Testis (tissue), 5 donors: ENCODE results near the gene UTP15. TPM values are rescaled to one million over a fixed set of nuclear protein-coding genes. Genes with fewer than 3 reads are reported as not detected.
A peak's percentile ranks its signal among the peaks of the same experiment; 100 is the strongest.

ENCODE experiments used
- DNase-seq: peaks from one replicate; pipeline ENCODE4 v3.0.0-alpha.2; 2019
- H3K27ac ChIP-seq, 2 donors: fragments of 200-600 bp; sonication (generic); one replicate each; pipeline ENCODE4 v1.5.1; 2019
- H3K27me3 ChIP-seq: fragments of 200-600 bp; sonication (generic); one replicate; pipeline ENCODE4 v1.5.1; 2019
- H3K36me3 ChIP-seq: fragments of 200-600 bp; sonication (generic); one replicate; pipeline ENCODE4 v1.5.1; 2017; ENCODE audit warnings: low read depth; ENCODE audit errors: missing control alignments
- H3K4me1 ChIP-seq: fragments of 200-600 bp; sonication (generic); one replicate; pipeline ENCODE4 v1.5.1; 2019
- H3K4me3 ChIP-seq, 2 donors: fragments of 200-600 bp; sonication (generic); one replicate each; pipeline ENCODE4 v1.5.1; 2017 to 2019
- H3K9me3 ChIP-seq: fragments of 200-600 bp; sonication (generic); one replicate; pipeline ENCODE4 v1.5.1; 2017
- CTCF ChIP-seq, 3 experiments: fragments of 450-650 bp in 2 of 3; fragments of 200-600 bp in 1 of 3; sonication (generic) in 1 of 3; IDR thresholded peaks; one replicate each; pipeline ENCODE4 v1.5.1; 2016 to 2019; ENCODE audit warnings: antibody characterized with exemption in 3 of 3, mild to moderate bottlenecking in 2 of 3, moderate library complexity in 1 of 3
- POLR2A ChIP-seq: fragments of 450-650 bp; IDR thresholded peaks from one replicate; pipeline ENCODE4 v1.6.1; 2017; ENCODE audit warnings: antibody characterized with exemption, mild to moderate bottlenecking, moderate library complexity
- WGBS, 2 donors: methylation state at CpG; one replicate each; pipeline ENCODE4 v1.1.5; 2018; 5-methylcytosine and 5-hydroxymethylcytosine counted together
- intact Hi-C: fragments of 100-400 bp; cut with DNase I; formaldehyde crosslinking; loops from one replicate; pipeline ENCODE4 v1.15.1; 2023; ENCODE audit warnings: low total_unique reads
- long read RNA-seq, 2 donors: transcript quantifications; one replicate each; lab custom pipeline, GENCODE V29; 2026
- polyA plus RNA-seq: library from polyadenylated mRNA; stranded (reverse); fragments of 350-450 nt; fragmentation: Illumina TruSeq; extraction: RNeasy Lipid Tissue Mini Kit (QIAGEN cat#74804); gene quantifications from one replicate; pipeline ENCODE4 v1.2.3, GENCODE V29; 2014; ENCODE audit warnings: low read depth, low replicate concordance; ENCODE audit not compliant: insufficient read depth
- total RNA-seq, 2 donors: library from RNA; depleted of rRNA; stranded (reverse); fragments of >200 nt; gene quantifications; one replicate each; pipeline ENCODE4 v1.2.3, GENCODE V29; 2016

UTP15 gene, protein sequence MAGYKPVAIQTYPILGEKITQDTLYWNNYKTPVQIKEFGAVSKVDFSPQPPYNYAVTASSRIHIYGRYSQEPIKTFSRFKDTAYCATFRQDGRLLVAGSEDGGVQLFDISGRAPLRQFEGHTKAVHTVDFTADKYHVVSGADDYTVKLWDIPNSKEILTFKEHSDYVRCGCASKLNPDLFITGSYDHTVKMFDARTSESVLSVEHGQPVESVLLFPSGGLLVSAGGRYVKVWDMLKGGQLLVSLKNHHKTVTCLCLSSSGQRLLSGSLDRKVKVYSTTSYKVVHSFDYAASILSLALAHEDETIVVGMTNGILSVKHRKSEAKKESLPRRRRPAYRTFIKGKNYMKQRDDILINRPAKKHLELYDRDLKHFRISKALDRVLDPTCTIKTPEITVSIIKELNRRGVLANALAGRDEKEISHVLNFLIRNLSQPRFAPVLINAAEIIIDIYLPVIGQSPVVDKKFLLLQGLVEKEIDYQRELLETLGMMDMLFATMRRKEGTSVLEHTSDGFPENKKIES
- 10 to 100 TPM; 34.9 to 36.7 TPM for total RNA-seq
- polyA plus RNA-seq, result 11.4 TPM
- long read RNA-seq, donor 1, full-length matches to known transcripts, result 3 of 3 reads
- long read RNA-seq, donor 1, partial matches to known transcripts, result 0 of 3 reads
- long read RNA-seq, donor 1, other reads (novel, unspliced or antisense), result 0 of 3 reads
- long read RNA-seq, donor 2, transcript UTP15-201 (13 exons, 3,687 nt), result major isoform, 5 of 5 reads
- long read RNA-seq, donor 2, partial matches to known transcripts, result 0 of 5 reads
- long read RNA-seq, donor 2, other reads (novel, unspliced or antisense), result 0 of 5 reads

DNA sequence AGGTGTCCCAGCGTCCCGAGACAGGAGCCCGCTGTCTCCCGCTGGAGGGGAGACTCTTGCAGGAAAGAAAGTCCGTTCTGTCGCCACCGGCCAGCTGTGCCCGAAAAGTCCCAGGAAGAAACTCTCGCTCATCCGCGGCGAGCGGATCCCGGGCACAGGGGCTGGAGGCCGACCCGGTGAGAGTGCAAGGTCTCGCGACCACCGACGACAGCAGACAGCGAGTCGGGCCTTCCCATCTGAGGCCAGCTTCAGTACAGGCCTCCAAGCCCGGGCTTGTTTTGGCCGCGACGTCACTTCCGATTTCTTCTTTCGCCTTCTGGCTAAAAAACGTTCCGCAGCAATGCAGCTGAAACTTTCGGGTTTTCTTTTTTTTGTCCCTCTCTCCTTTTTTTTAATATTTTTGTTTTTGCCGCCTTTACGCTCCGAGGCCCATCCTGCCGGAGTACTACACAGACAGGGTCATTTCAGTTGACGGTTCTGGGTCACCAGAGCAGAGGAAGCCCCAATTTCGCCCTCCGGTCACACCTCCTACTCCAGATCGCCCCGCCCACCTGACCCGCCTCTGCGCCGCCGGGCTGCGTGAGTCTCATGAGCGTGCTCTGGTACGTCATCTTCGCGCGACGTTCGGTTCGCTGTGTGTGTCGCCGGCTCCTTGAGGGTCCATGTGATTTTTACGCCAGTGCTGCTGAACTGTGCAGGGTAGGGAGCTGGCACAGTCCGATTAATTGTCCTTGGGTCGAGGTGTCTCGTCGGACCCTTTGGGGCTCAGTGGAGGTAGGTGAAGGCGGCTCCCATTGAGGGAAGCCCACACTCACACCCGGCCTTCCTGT lies at the start of gene UTP15, which contains the start of gene ANKRA2:
Gene UTP15, plus strand, starts transcription at position 605 of the 830 bp plus-strand sequence. CDS start 1,602 bp downstream, outside the sequence.
Gene ANKRA2, minus strand, starts transcription at position 501 of the 830 bp plus-strand sequence. CDS start 2,758 bp downstream, outside the sequence.
- intact Hi-C loops, result no loop called here
- H3K9me3 ChIP-seq, result no peaks in the 10 kb centered on the region
- peak within 1 kb of the TSS; percentile 85 to 94 for H3K27ac ChIP-seq
- TF ChIP-seq CTCF (IDR thresholded peaks at IDR 0.05) (no peak), POLR2A (peak; percentile 22)
- H3K36me3 ChIP-seq, result no peaks in the 10 kb centered on the region
- peak; percentile 100 for DNase-seq
- H3K4me3 ChIP-seq, result peak within 1 kb of the TSS; percentile 79 to 99
- H3K27me3 ChIP-seq, result no peaks in the 10 kb centered on the region
- H3K4me1 ChIP-seq, result peaks cover 12% of the 10 kb centered on the region
- whole genome bisulfite sequencing, 2 donors, result 0% methylated on average over 60 to 62 of the region's 62 CpGs

DNA sequence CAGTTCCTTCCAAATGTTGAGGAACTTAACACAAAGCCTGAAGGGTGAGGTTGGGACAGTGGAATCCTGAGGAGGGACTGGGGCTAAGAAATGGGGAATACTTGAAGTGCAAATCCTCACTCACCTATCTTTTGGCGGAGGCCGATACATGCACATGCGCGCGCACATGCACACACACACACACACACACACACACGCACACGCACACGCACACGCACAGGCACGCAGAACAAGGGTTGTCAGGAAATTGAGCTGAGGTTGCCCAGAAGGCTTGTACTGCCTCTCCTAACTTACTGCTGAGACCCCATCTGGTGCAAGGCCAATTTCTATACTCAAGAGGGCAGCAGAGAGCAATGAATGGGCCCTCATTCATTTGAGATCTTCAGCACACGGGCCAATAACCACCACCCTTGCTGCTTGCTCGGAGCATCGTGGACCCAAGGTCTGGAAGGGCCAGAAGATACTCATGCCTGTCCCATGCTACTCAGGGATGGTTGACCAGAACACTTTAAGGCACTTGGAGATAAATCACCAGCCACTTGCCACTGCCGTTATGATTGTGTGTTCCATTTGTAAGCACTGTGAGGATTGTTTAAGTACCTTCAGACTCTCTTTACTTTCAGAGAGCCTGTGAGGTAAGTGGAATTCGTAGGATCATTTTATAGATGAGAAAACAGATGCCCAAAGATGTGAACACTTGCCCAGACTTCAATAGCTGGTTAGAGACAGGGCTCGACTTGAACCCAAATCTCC lies 45.8 kb upstream of the UTP15 start:
- no peak for TF ChIP-seq POLR2A
- TF ChIP-seq CTCF (IDR thresholded peaks at IDR 0.05), result peak in 2 of 3 experiments; percentile 61 to 64
- H3K27ac ChIP-seq, result no peak overlapping the region
- intact Hi-C loops, result no loop called here

DNA sequence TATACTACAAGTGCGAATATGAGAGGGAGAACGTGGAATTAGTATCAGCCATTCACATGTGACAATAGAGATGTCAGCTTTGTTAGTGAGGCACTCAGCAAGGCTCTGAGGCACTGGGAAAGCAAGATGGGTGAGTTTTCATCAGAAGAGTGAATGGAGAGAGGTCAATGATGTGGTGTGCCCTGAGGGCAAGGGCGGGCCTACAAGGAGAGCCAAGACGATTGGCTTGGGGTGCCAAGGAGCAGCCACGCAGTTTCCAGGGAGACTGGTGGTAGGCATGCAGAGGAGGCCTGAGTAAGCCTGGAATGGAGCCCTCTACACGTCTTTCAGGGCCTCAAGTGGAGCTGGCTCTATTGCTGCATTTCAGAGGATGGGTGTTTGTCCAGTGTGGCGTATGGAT lies 42.6 kb upstream of the UTP15 start:
- Histone ChIP-seq H3K36me3 (no peaks in the 10 kb centered on the region), H3K27ac (no peak overlapping the region), H3K4me3 (no peak overlapping the region), H3K9me3 (no peaks in the 10 kb centered on the region), H3K4me1 (no peaks in the 10 kb centered on the region), H3K27me3 (no peaks in the 10 kb centered on the region)
- 88 to 94% methylated on average over 7 of the region's 7 CpGs for WGBS, 2 donors
- intact Hi-C loops, result no loop called here
- TF ChIP-seq CTCF (IDR thresholded peaks at IDR 0.05) (no peak), POLR2A (no peak)
- DNase-seq, result no peak

More for the DNA sequence above, 45.8 kb upstream of the UTP15 start:
- no peaks in the 10 kb centered on the region for H3K27me3 ChIP-seq
- DNase-seq, result peak; percentile 81
- no peak overlapping the region for H3K4me3 ChIP-seq
- H3K9me3 ChIP-seq, result no peaks in the 10 kb centered on the region
- 17 to 22% methylated on average over 14 to 16 of the region's 16 CpGs for WGBS, 2 donors
- no peaks in the 10 kb centered on the region for H3K4me1 ChIP-seq
- no peaks in the 10 kb centered on the region for H3K36me3 ChIP-seq

- TF ChIP-seq POLR2A, result no peak
- no peak for TF ChIP-seq CTCF (IDR thresholded peaks at IDR 0.05)
- H3K36me3 ChIP-seq, result no peaks in the 10 kb centered on the region
- intact Hi-C loops, result no loop called here
- H3K27ac ChIP-seq, result no peak overlapping the region
- no peaks in the 10 kb centered on the region for H3K9me3 ChIP-seq
- H3K4me1 ChIP-seq, result no peaks in the 10 kb centered on the region
- no peak overlapping the region for H3K4me3 ChIP-seq
- H3K27me3 ChIP-seq, result no peaks in the 10 kb centered on the region
- WGBS, 2 donors, result 57 to 75% methylated on average over 1 of the region's 1 CpG
- no peak for DNase-seq
Measured at GRCh38 chr5:73523861-73524260, 41.7 kb upstream of the UTP15 start.
